Colonic mucosa (tissue), 4 donors: ENCODE results near the gene NCOA1. TPM values are rescaled to one million over a fixed set of nuclear protein-coding genes. Genes with fewer than 3 reads are reported as not detected.
A peak's percentile ranks its signal among the peaks of the same experiment; 100 is the strongest.

Experiments used
- DNase-seq: peaks from one replicate; pipeline ENCODE4 v3.0.0-alpha.2; 2020
- H3K27ac ChIP-seq: fragments of 200-600 bp; one replicate; pipeline ENCODE4 v1.8.0; 2021
- H3K27me3 ChIP-seq: fragments of 200-600 bp; one replicate; pipeline ENCODE4 v1.8.0; 2021
- H3K36me3 ChIP-seq: fragments of 200-600 bp; one replicate; pipeline ENCODE4 v1.8.0; 2021
- H3K4me1 ChIP-seq: fragments of 200-600 bp; one replicate; pipeline ENCODE4 v1.8.0; 2021; ENCODE audit warnings: mild to moderate bottlenecking
- H3K4me3 ChIP-seq: fragments of 200-600 bp; one replicate; pipeline ENCODE4 v1.8.0; 2021
- H3K9ac ChIP-seq, 2 donors: one replicate each; pipeline ENCODE4 v1.7.0; 2013; ENCODE audit warnings: control low read depth in 2 of 2, low read depth in 2 of 2, low read length in 2 of 2
- H3K9me3 ChIP-seq: fragments of 200-600 bp; one replicate; pipeline ENCODE4 v1.8.0; 2021
- CTCF ChIP-seq: fragments of 200-600 bp; IDR thresholded peaks from one replicate; pipeline ENCODE4 v1.8.0; 2022; ENCODE audit warnings: antibody characterized with exemption, mild to moderate bottlenecking
- intact Hi-C: fragments of 100-400 bp; cut with DNase I; formaldehyde crosslinking; loops from one replicate; pipeline ENCODE4 v1.14.1; 2022
- total RNA-seq, 2 donors: library from RNA; stranded (reverse); fragmentation: NEBNext Ultra II Directional in 1 of 2; extraction: Animal tissue kit (Norgen Biotek cat#: 25700) in 1 of 2; gene quantifications; one replicate each; pipeline ENCODE4 v1.2.1, GENCODE V29; 2021
- donor health status: healthy.
- donor health status: DM: no; HTN: no; CAD: no.
- donor health status: DM: no; HTN: no; CAD: no.

The NCOA1 gene
- total RNA-seq, 2 donors from 2014 or later: 24.8 to 35.2 TPM

- Histone ChIP-seq H3K4me1 (no peaks in the 10 kb centered on the region), H3K27ac (no peak overlapping the region), H3K27me3 (no peaks in the 10 kb centered on the region), H3K9me3 (no peaks in the 10 kb centered on the region), H3K36me3 (no peaks in the 10 kb centered on the region), H3K9ac (no peak overlapping the region), H3K4me3 (no peak overlapping the region)
- TF ChIP-seq CTCF: no peak
- no peak for DNase-seq
- intact Hi-C loops: loop anchor here (10.0 kb wide), 1 partner anchor 115 kb away; no protein-coding TSS in a partner anchor
Measured at GRCh38 chr2:24540011-24540477, 49.0 kb downstream of the NCOA1 start.

GRCh38 chr2:24541621-24542020 is 50.6 kb downstream of the NCOA1 start:
- H3K4me3 ChIP-seq: no peak overlapping the region
- H3K9ac ChIP-seq: no peak overlapping the region
- no peaks in the 10 kb centered on the region for H3K4me1 ChIP-seq
- no peaks in the 10 kb centered on the region for H3K9me3 ChIP-seq
- no peaks in the 10 kb centered on the region for H3K27me3 ChIP-seq
- TF ChIP-seq CTCF: no peak
- intact Hi-C loops: loop anchor here (10.0 kb wide), 1 partner anchor 117 kb away; no protein-coding TSS in a partner anchor
- H3K36me3 ChIP-seq: no peaks in the 10 kb centered on the region
- DNase-seq: no peak
- H3K27ac ChIP-seq: no peak overlapping the region

- H3K36me3 ChIP-seq: no peaks in the 10 kb centered on the region
- no peak overlapping the region for H3K9ac ChIP-seq
- DNase-seq: no peak
- H3K9me3 ChIP-seq: no peaks in the 10 kb centered on the region
- TF ChIP-seq CTCF: no peak
- no peak overlapping the region for H3K27ac ChIP-seq
- intact Hi-C loops: loop anchor here (10.0 kb wide), 1 partner anchor 118 kb away; no protein-coding TSS in a partner anchor
- H3K4me1 ChIP-seq: no peaks in the 10 kb centered on the region
- H3K4me3 ChIP-seq: no peak overlapping the region
- no peaks in the 10 kb centered on the region for H3K27me3 ChIP-seq
Measured at GRCh38 chr2:24542269-24542872, 51.3 kb downstream of the NCOA1 start.

- H3K9me3 ChIP-seq: no peaks in the 10 kb centered on the region
- no peak overlapping the region for H3K9ac ChIP-seq
- no peaks in the 10 kb centered on the region for H3K27me3 ChIP-seq
- intact Hi-C loops: loop anchor here (10.0 kb wide), 1 partner anchor 118 kb away; no protein-coding TSS in a partner anchor
- no peak overlapping the region for H3K4me3 ChIP-seq
- H3K27ac ChIP-seq: no peak overlapping the region
- TF ChIP-seq CTCF: no peak
- peak; percentile 24 for DNase-seq
- no peaks in the 10 kb centered on the region for H3K36me3 ChIP-seq
- H3K4me1 ChIP-seq: no peaks in the 10 kb centered on the region
Measured at GRCh38 chr2:24543252-24543651, 52.2 kb downstream of the NCOA1 start.

- H3K27me3 ChIP-seq: no peaks in the 10 kb centered on the region
- no peak overlapping the region for H3K4me3 ChIP-seq
- H3K9ac ChIP-seq: no peak overlapping the region
- no peak for DNase-seq
- intact Hi-C loops: loop anchor here (10.0 kb wide), 1 partner anchor 120 kb away; no protein-coding TSS in a partner anchor
- TF ChIP-seq CTCF: no peak
- no peak overlapping the region for H3K27ac ChIP-seq
- no peaks in the 10 kb centered on the region for H3K4me1 ChIP-seq
- H3K9me3 ChIP-seq: no peaks in the 10 kb centered on the region
- no peaks in the 10 kb centered on the region for H3K36me3 ChIP-seq
Measured at GRCh38 chr2:24544456-24545115, 53.5 kb downstream of the NCOA1 start.
